Measurements from ENCODE around the gene EDA2R.

DNA sequence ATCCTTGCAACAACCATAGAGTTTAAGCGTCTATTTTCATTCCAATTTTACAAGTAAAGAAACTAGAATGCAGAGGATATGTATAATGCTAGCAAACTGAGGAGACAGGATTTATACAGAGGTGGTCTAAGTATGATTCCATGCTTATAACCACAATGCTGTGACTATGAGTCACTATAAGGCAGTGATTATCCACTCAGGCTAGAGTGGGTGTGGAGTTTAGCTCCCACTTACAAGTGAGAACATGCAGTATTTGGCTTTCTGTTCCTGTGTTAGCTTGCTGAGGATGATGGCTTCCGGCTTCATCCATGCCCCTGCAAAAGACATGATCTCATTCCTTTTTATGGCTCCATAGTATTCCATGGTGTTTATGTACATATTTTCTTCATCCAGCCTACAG, 41.6 kb upstream of the EDA2R start:
- TF ChIP-seq GATA2 (IDR thresholded peaks at IDR 0.05; ENCODE audit: low read depth, low read length) (no peak), GATA3 (IDR thresholded peaks at IDR 0.05; ENCODE audit: low read depth, low read length) (no peak)

Measured in SH-SY5Y (cell line).